ENCODE measurements around the gene DENND4A. TPM values are rescaled to one million over a fixed set of nuclear protein-coding genes. Genes with fewer than 3 reads are reported as not detected.

Gene DENND4A
- 5.9 to 9.0 TPM (median 6.7 TPM) in 5 replicates for total RNA-seq (2022; extraction: Qiagen RNA extraction; ENCODE audit: low read depth)

DNA sequence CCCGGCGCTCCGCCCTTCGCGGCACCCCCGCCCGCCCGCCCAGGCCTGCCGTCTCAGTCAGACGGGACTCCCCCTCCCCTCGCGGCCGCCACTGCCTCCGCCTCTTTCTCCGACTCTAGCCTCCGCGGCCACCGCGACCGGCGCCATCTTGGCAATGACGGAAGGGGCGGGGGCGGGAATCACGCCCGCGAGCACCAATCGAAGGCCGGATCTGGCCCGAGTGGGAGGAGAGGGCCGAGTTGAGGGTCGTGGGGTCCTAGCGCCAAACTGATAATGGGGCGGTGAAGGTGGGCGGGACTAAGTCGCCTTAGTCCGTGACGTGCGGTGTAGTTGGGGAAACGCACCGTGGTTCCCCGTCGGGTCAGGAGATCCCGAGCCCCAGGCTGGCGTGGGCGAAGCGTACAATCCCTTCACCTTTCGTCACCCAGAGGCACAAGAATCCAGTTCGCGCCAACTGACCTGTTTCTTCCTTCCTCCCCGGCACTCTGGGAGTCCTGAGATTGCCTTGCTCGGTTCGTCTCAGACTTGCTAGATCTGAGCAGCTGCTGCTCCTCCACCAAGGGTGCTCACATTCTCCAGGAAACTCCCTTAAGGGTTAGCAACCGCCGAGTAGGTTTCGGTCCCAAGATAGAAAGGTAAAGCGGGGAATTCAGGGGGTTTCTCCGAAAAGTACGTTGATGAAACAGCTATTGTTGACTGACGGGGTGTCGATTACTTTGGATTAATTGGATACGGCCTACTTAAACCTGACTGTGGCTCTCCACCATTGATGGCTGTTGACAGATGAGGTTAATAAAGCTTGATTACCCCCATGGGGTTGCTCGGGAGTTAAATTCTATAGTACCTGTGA is at the start of gene DENND4A:
TSS of gene DENND4A (minus strand) at position 156 of the 850 bp plus-strand sequence. CDS start 35,843 bp downstream, outside the sequence.

DNA sequence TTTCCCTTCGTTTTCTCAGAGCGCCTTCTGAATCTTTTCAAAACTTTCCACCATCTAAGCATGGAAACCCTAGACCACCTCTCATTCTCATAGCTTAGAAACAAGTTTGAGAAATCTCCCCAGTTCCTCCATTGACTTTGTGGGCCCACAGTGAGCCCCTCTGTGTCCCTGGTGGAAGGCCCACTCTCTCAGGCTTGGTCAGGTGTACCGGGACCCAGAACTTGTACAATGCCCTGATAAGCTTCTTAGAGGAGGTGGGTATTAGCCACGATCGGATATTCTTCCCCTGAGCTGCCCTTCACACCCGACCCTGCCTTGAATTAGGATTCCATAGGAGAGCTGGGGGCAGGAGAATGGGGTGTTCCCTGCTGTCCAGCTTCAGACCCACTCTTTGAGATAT is 170.5 kb downstream of the DENND4A start, which contains the start of gene SLC24A1:
TSS of gene SLC24A1 (plus strand) at position 301 of the 400 bp plus-strand sequence. CDS start 2,143 bp downstream, outside the sequence.

GRCh38 chr15:65610871-65611718 is 181.0 kb downstream of the DENND4A start, which contains the start of gene INTS14:
INTS14 (minus strand) TSS chr15:65611131; CDS start chr15:65607380, 3,751 bp downstream.

Other genes with a start within 250 kb of the DENND4A start
- gene INTS14, start 181.2 kb downstream of the DENND4A start, total RNA-seq (2022; extraction: Qiagen RNA extraction; ENCODE audit: low read depth): 46.3 to 48.4 TPM (median 46.7 TPM) in 5 replicates
- gene SLC24A1, start 170.4 kb downstream of the DENND4A start, total RNA-seq (2022; extraction: Qiagen RNA extraction; ENCODE audit: low read depth): 3.1 to 5.5 TPM (median 4.1 TPM) in 5 replicates
- 265 to 342 TPM (median 297 TPM) in 5 replicates for gene RAB11A, start 77.2 kb upstream of the DENND4A start, total RNA-seq (2022; extraction: Qiagen RNA extraction; ENCODE audit: low read depth)

All from A549 treated with DMSO at 1 μM for 4 hours (cell line).